Aorta (tissue), 5 donors: Measurements from ENCODE around the gene LARGE1. TPM values are rescaled to one million over a fixed set of nuclear protein-coding genes. Genes with fewer than 3 reads are reported as not detected.
A peak's percentile ranks its signal among the peaks of the same experiment; 100 is the strongest.

ENCODE experiments used
- ATAC-seq: fragments of 200-7000 bp; cut with Tn5 transposase; one replicate; pipeline ENCODE4 v1.9.1; 2022; ENCODE audit warnings: moderate library complexity; ENCODE audit not compliant: low FRiP score
- DNase-seq, 2 donors: peaks; one replicate each; pipeline ENCODE4 v3.0.0-alpha.2; 2020
- H3K27ac ChIP-seq, 2 donors: one replicate each; pipeline ENCODE4 v1.5.1; 2013; ENCODE audit warnings: low read length in 2 of 2, mild to moderate bottlenecking in 2 of 2, moderate library complexity in 2 of 2, control low read depth in 1 of 2, inconsistent platforms in 1 of 2, low read depth in 1 of 2
- H3K27me3 ChIP-seq, 2 donors: one replicate each; pipeline ENCODE4 v1.6.1; 2013; ENCODE audit warnings: control low read depth in 1 of 2, low read length in 1 of 2, mild to moderate bottlenecking in 1 of 2, moderate library complexity in 1 of 2; ENCODE audit not compliant: insufficient read depth in 2 of 2, control insufficient read depth in 1 of 2
- H3K36me3 ChIP-seq, 2 donors: one replicate each; pipeline ENCODE4 v1.6.1; 2013; ENCODE audit warnings: control low read depth in 1 of 2, low read length in 1 of 2, mild to moderate bottlenecking in 1 of 2; ENCODE audit not compliant: insufficient read depth in 2 of 2, control insufficient read depth in 1 of 2
- H3K4me1 ChIP-seq, 2 donors: one replicate each; pipeline ENCODE4 v1.6.1; 2013; ENCODE audit warnings: low read length in 2 of 2, control low read depth in 1 of 2, mild to moderate bottlenecking in 1 of 2, moderate library complexity in 1 of 2; ENCODE audit not compliant: insufficient read depth in 2 of 2, control insufficient read depth in 1 of 2
- H3K4me3 ChIP-seq, 2 donors: one replicate each; pipeline ENCODE4 v1.5.1; 2013; ENCODE audit warnings: low read length in 2 of 2, control low read depth in 1 of 2, mild to moderate bottlenecking in 1 of 2
- H3K9me3 ChIP-seq: one replicate; pipeline ENCODE4 v1.6.1; 2013; ENCODE audit warnings: mild to moderate bottlenecking, low read length; ENCODE audit not compliant: control insufficient read depth
- WGBS, 2 donors: extraction: QIAGEN DNeasy Blood & Tissue Kit; methylation state at CpG; one replicate each; pipeline ENCODE4 v1.1.7; 2013; 5-methylcytosine and 5-hydroxymethylcytosine counted together
- intact Hi-C, 2 donors: fragments of 100-400 bp; cut with DNase I; formaldehyde crosslinking; loops; one replicate each; pipeline versions ENCODE4 v1.14.2 to v1.15.0; 2022
- long read RNA-seq, 2 donors: library from polyadenylated mRNA; unstranded; transcript quantifications; one replicate each; pipeline ENCODE4 v2.0.0, GENCODE V29; 2020 to 2021
- polyA plus RNA-seq, 2 donors: library from polyadenylated mRNA; stranded (reverse); fragments of 200-250 nt; gene quantifications; one replicate each; pipeline ENCODE4 v1.2.3, GENCODE V29; 2013
- total RNA-seq, 2 donors: library from RNA; stranded (reverse); fragmentation: NEBNext Ultra II Directional; extraction: Animal tissue kit (Norgen Biotek cat#: 25700); gene quantifications; one replicate each; pipeline ENCODE4 v1.2.1, GENCODE V29; 2021
- donor health status: healthy with polysubstance abuse.
- donor health status: Bipolar disorder and iron deficiency.
- donor health status: DM: no; HTN: no; CAD: no.
- donor health status: DM: no; HTN: no; CAD: no.
- donor health status: DM: yes; HTN: yes; CAD: no.

The LARGE1 gene
- total RNA-seq (10 to 100 TPM; 41.7 to 52.5 TPM), polyA plus RNA-seq (1 to 10 TPM; 2.6 to 6.3 TPM)
- long read RNA-seq, donor 1, partial matches to known transcripts = 48 of 90 reads
- long read RNA-seq, donor 1, other reads (novel, unspliced or antisense) = 42 of 90 reads
- long read RNA-seq, donor 2, full-length matches to known transcripts = 2 of 38 reads
- long read RNA-seq, donor 2, partial matches to known transcripts = 9 of 38 reads
- long read RNA-seq, donor 2, other reads (novel, unspliced or antisense) = 27 of 38 reads

- Histone ChIP-seq H3K4me3 (peak within 1 kb of the TSS; percentile 69 to 90), H3K27ac (peak within 1 kb of the TSS; percentile 6 to 34), H3K27me3 (no peaks in the 10 kb centered on the region), H3K36me3 (no peaks in the 10 kb centered on the region), H3K9me3 (no peaks in the 10 kb centered on the region), H3K4me1 (peaks cover 0 to 2% of the 10 kb centered on the region in 2 donors)
- ATAC-seq (no peak), DNase-seq (peak; percentile 69 to 88)
- intact Hi-C loops = loop anchor here (5.0 to 10.0 kb wide), 7 partner anchors 68 to 618 kb away; no protein-coding TSS in a partner anchor
- WGBS, 2 donors = 0% methylated on average over 10 to 47 of the region's 47 CpGs
These were observed at the start of gene LARGE1 for GRCh38 chr22:33920197-33920540. LARGE1 (minus strand) TSS chr22:33920476.

GRCh38 chr22:33969045-33969444 is 48.8 kb upstream of the LARGE1 start:
- intact Hi-C loops = no loop called here
- ATAC-seq = no peak

GRCh38 chr22:33964121-33964520 is 43.8 kb upstream of the LARGE1 start:
- Histone ChIP-seq H3K9me3 (no peaks in the 10 kb centered on the region), H3K27me3 (no peaks in the 10 kb centered on the region), H3K4me3 (no peak overlapping the region), H3K4me1 (no peaks in the 10 kb centered on the region), H3K36me3 (no peaks in the 10 kb centered on the region), H3K27ac (no peak overlapping the region)
- DNase-seq = no peak
- intact Hi-C loops = no loop called here
- WGBS, 2 donors = 15 to 34% methylated on average over 1 of the region's 1 CpG
- ATAC-seq = no peak

More at GRCh38 chr22:33969045-33969444, 48.8 kb upstream of the LARGE1 start:
- Histone ChIP-seq H3K9me3 (no peaks in the 10 kb centered on the region), H3K4me3 (no peak overlapping the region), H3K27me3 (no peaks in the 10 kb centered on the region), H3K27ac (no peak overlapping the region), H3K4me1 (no peaks in the 10 kb centered on the region), H3K36me3 (no peaks in the 10 kb centered on the region)
- DNase-seq = no peak

- no peaks in the 10 kb centered on the region for H3K27me3 ChIP-seq
- ATAC-seq (no peak), DNase-seq (no peak)
- no peak overlapping the region for H3K4me3 ChIP-seq
- WGBS, 2 donors = 82 to 87% methylated on average over 7 of the region's 7 CpGs
- intact Hi-C loops = no loop called here
- no peak overlapping the region for H3K27ac ChIP-seq
- no peaks in the 10 kb centered on the region for H3K36me3 ChIP-seq
- no peaks in the 10 kb centered on the region for H3K4me1 ChIP-seq
- no peaks in the 10 kb centered on the region for H3K9me3 ChIP-seq
These were observed 42.1 kb upstream of the LARGE1 start for GRCh38 chr22:33962409-33962808.

GRCh38 chr22:33958741-33959140 is 38.5 kb upstream of the LARGE1 start:
- H3K36me3 ChIP-seq = no peaks in the 10 kb centered on the region
- H3K27ac ChIP-seq = no peak overlapping the region
- no peaks in the 10 kb centered on the region for H3K9me3 ChIP-seq
- no peaks in the 10 kb centered on the region for H3K27me3 ChIP-seq
- ATAC-seq (no peak), DNase-seq (no peak)
- H3K4me1 ChIP-seq = no peaks in the 10 kb centered on the region
- no peak overlapping the region for H3K4me3 ChIP-seq
- intact Hi-C loops = no loop called here

GRCh38 chr22:33957086-33957485 is 36.8 kb upstream of the LARGE1 start:
- 66 to 72% methylated on average over 4 of the region's 4 CpGs for WGBS, 2 donors
- Histone ChIP-seq H3K36me3 (no peaks in the 10 kb centered on the region), H3K4me1 (no peaks in the 10 kb centered on the region), H3K27ac (no peak overlapping the region), H3K27me3 (no peaks in the 10 kb centered on the region), H3K9me3 (no peaks in the 10 kb centered on the region), H3K4me3 (no peak overlapping the region)
- DNase-seq (no peak), ATAC-seq (no peak)
- intact Hi-C loops = no loop called here

GRCh38 chr22:33952776-33953175 is 32.5 kb upstream of the LARGE1 start:
- intact Hi-C loops = no loop called here
- WGBS, 2 donors = 79 to 81% methylated on average over 4 of the region's 4 CpGs

GRCh38 chr22:33940741-33941140 is 20.5 kb upstream of the LARGE1 start:
- Histone ChIP-seq H3K4me3 (no peak overlapping the region), H3K36me3 (no peaks in the 10 kb centered on the region), H3K27ac (no peak overlapping the region), H3K27me3 (no peaks in the 10 kb centered on the region), H3K9me3 (peaks cover 1% of the 10 kb centered on the region), H3K4me1 (no peaks in the 10 kb centered on the region)
- no peak for ATAC-seq
- DNase-seq = no peak
- 59 to 70% methylated on average over 5 of the region's 5 CpGs for WGBS, 2 donors
- intact Hi-C loops = no loop called here

More at GRCh38 chr22:33952776-33953175, 32.5 kb upstream of the LARGE1 start:
- Histone ChIP-seq H3K4me3 (no peak overlapping the region), H3K27me3 (peaks cover 0 to 1% of the 10 kb centered on the region in 2 donors), H3K4me1 (no peaks in the 10 kb centered on the region), H3K9me3 (no peaks in the 10 kb centered on the region), H3K27ac (no peak overlapping the region), H3K36me3 (no peaks in the 10 kb centered on the region)
- ATAC-seq (no peak), DNase-seq (no peak)

GRCh38 chr22:33932997-33933396 is 12.7 kb upstream of the LARGE1 start:
- intact Hi-C loops = no loop called here
- Histone ChIP-seq H3K27ac (no peak overlapping the region), H3K36me3 (no peaks in the 10 kb centered on the region), H3K4me1 (no peaks in the 10 kb centered on the region), H3K27me3 (no peaks in the 10 kb centered on the region), H3K9me3 (no peaks in the 10 kb centered on the region), H3K4me3 (no peak overlapping the region)
- WGBS, 2 donors = 66 to 68% methylated on average over 2 of the region's 2 CpGs
- ATAC-seq (no peak), DNase-seq (no peak)
